ENCODE data around the gene TMCC3. TPM values are rescaled to one million over a fixed set of nuclear protein-coding genes. Genes with fewer than 3 reads are reported as not detected.

TMCC3 gene
- total RNA-seq, 4 donors from 2014 or later = 9.0 to 16.1 (median 14.6) TPM

DNA sequence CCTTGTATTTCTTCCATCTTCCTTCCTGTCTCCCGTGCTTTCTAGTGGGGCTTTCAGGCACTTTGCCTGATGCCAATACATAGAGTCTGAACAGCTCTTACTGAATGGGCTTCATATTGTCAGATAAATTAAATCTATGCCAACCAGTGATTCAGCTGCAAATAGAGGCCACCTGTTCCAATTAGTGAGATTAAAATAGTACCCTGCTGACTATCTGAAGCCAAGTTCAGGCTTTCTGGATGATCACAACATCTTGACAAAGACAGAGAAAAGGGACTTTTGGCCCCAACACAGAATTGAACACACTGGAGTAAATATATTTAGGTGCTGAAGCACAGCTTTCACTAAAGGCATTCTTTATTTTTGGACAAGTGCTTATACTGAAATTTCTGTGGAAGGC lies 11.8 kb downstream of the TMCC3 start:
- 81 to 85% methylated on average over 1 of the region's 1 CpG for WGBS, 2 donors
- no peaks in the 10 kb centered on the region for H3K27me3 ChIP-seq
- H3K4me1 ChIP-seq = peaks cover 0 to 13% (median 3%) of the 10 kb centered on the region in 4 donors
- DNase-seq (ENCODE audit: low spot score in 2 of 2) = no peak
- TF ChIP-seq, protein P1, sequence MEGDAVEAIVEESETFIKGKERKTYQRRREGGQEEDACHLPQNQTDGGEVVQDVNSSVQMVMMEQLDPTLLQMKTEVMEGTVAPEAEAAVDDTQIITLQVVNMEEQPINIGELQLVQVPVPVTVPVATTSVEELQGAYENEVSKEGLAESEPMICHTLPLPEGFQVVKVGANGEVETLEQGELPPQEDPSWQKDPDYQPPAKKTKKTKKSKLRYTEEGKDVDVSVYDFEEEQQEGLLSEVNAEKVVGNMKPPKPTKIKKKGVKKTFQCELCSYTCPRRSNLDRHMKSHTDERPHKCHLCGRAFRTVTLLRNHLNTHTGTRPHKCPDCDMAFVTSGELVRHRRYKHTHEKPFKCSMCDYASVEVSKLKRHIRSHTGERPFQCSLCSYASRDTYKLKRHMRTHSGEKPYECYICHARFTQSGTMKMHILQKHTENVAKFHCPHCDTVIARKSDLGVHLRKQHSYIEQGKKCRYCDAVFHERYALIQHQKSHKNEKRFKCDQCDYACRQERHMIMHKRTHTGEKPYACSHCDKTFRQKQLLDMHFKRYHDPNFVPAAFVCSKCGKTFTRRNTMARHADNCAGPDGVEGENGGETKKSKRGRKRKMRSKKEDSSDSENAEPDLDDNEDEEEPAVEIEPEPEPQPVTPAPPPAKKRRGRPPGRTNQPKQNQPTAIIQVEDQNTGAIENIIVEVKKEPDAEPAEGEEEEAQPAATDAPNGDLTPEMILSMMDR (IDR thresholded peaks at IDR 0.05) = no peak
- TF ChIP-seq POLR2A (IDR thresholded peaks at IDR 0.05) (no peak), EP300 (IDR thresholded peaks at IDR 0.05) (no peak)
- no peak overlapping the region for H3K27ac ChIP-seq
- no peaks in the 10 kb centered on the region for H3K9me3 ChIP-seq
- H3K4me3 ChIP-seq = no peak overlapping the region
- H3K36me3 ChIP-seq = no peaks in the 10 kb centered on the region

DNA sequence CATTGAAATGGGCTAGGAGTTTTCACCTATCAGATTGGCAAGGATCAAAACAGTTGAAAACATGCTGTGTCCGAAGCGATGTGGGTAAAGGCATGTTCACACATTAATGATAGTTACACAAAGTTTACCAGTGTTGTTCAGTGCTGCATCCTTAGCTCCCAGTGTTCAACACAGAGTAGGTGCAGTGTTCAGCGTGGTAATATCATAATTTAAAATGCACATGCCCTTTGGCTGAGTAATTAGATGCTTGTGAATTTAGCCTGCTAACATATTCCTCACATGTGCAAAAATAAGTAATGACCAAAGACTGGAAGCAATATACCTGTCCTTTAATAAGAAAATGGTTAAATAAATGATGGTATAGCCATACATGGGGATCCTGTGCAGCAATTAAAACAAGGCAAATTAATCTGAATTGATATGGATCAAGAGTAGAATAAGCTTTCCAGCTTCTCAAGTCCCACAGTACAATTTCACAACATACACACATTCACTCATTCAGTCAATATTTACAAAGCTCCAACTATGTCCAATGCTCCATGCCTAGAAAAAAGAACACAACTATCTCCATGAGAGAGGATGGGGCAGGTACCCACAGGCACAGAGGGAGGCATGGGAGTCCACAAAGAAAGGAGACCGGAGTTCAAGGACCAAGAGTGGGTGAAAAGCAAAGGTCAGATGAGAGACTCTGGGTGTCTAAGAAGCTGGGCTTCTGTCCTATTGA lies 12.8 kb downstream of the TMCC3 start:
- DNase-seq (ENCODE audit: low spot score in 2 of 2) = no peak
- H3K36me3 ChIP-seq = no peaks in the 10 kb centered on the region
- no peak for TF ChIP-seq POLR2A (IDR thresholded peaks at IDR 0.05)
- no peak for TF ChIP-seq EP300 (IDR thresholded peaks at IDR 0.05)
- TF ChIP-seq, protein P1 (IDR thresholded peaks at IDR 0.05) = no peak
- H3K9me3 ChIP-seq = no peaks in the 10 kb centered on the region
- no peak overlapping the region for H3K4me3 ChIP-seq
- WGBS, 2 donors = 94 to 99% methylated on average over 4 of the region's 4 CpGs
- H3K4me1 ChIP-seq = peaks cover 0 to 5% (median 2%) of the 10 kb centered on the region in 4 donors
- no peaks in the 10 kb centered on the region for H3K27me3 ChIP-seq
- H3K27ac ChIP-seq = no peak overlapping the region

DNA sequence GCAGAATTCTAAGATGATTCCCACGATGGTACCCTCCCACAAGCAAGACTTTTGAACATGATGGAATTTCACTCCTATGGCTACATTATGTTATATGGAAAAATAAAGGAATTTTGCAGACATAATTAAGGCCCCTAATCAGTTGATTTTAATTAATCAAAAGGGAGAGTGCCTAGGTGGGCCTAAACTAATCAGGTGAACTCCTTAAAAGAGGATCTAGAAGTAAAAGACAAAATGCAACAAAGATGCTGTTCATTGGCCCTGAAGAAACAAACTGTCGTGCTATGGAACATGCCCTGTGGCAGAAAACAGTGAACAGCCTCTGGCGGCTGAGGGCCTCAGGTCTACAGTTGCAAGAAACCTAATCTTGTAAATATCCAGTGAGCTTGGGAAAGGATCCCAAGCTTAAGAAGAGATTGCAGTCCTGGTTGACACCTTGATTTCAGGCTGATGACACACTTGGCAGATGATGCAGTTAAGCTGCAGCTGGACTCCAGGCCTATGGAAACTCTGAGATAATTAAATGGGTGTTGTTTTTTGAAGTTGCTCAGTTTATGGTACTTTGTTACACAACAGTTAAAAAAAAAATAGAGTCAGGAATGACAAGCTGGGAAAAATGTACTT lies 13.8 kb downstream of the TMCC3 start:
- TF ChIP-seq, protein P1 (IDR thresholded peaks at IDR 0.05) = no peak
- TF ChIP-seq POLR2A (IDR thresholded peaks at IDR 0.05) = no peak
- no peak for TF ChIP-seq EP300 (IDR thresholded peaks at IDR 0.05)
- H3K9me3 ChIP-seq = no peaks in the 10 kb centered on the region
- 64 to 71% methylated on average over 3 of the region's 3 CpGs for WGBS, 2 donors
- no peaks in the 10 kb centered on the region for H3K36me3 ChIP-seq
- no peaks in the 10 kb centered on the region for H3K27me3 ChIP-seq
- H3K27ac ChIP-seq = no peak overlapping the region
- no peak overlapping the region for H3K4me3 ChIP-seq
- peaks cover 0 to 5% (median 0%) of the 10 kb centered on the region in 4 donors for H3K4me1 ChIP-seq
- no peak for DNase-seq (ENCODE audit: low spot score in 2 of 2)

DNA sequence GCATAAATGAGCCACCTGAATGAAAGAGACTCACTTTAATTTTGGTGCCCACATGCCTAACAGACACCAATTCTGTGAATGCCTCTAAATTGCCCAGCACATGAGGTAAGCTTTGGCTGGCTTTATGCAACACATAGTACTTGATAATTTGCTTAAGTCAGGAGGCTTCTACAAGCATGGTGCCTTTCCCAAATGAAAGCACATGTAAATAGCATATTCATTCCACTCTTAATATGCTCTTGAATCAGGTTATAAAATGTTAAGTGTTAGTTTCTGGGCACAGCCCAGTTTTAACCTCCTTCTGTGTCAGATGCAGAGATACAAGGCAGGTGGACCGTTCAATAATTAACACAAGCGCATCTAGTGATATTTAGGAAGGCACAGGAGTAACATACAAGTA lies 15.6 kb downstream of the TMCC3 start:
- TF ChIP-seq POLR2A (IDR thresholded peaks at IDR 0.05) (no peak), EP300 (IDR thresholded peaks at IDR 0.05) (no peak)
- TF ChIP-seq, protein P1 (IDR thresholded peaks at IDR 0.05) = no peak
- no peaks in the 10 kb centered on the region for H3K27me3 ChIP-seq
- H3K36me3 ChIP-seq = no peaks in the 10 kb centered on the region
- no peaks in the 10 kb centered on the region for H3K9me3 ChIP-seq
- no peak for DNase-seq (ENCODE audit: low spot score in 2 of 2)
- peaks cover 0 to 1% (median 0%) of the 10 kb centered on the region in 4 donors for H3K4me1 ChIP-seq
- no peak overlapping the region for H3K4me3 ChIP-seq
- H3K27ac ChIP-seq = no peak overlapping the region
- 97 to 98% methylated on average over 2 of the region's 2 CpGs for WGBS, 2 donors

DNA sequence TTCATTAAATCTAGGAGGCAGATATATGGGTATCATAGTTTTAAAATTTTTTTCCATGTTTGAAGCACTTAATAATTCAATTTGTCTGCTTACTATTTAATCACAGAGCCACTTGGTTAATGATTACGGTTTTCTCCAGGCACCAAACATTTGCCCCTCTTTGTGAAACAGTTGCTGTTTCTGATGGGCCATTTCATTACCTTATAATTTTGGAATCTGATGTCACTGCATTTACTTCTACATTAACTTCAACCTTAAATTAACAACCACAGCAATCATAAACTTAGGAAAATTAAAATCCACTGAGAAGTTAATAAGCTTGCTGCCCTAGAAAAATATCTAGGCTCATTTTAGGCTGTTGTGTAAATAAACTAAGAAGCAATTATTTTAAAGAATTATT lies 17.0 kb downstream of the TMCC3 start:
- no peak for DNase-seq (ENCODE audit: low spot score in 2 of 2)
- H3K4me3 ChIP-seq = no peak overlapping the region
- no peaks in the 10 kb centered on the region for H3K9me3 ChIP-seq
- H3K4me1 ChIP-seq = no peaks in the 10 kb centered on the region
- no peaks in the 10 kb centered on the region for H3K36me3 ChIP-seq
- no peaks in the 10 kb centered on the region for H3K27me3 ChIP-seq
- TF ChIP-seq, protein P1 (IDR thresholded peaks at IDR 0.05) = no peak
- 84 to 95% methylated on average over 1 of the region's 1 CpG for WGBS, 2 donors
- H3K27ac ChIP-seq = no peak overlapping the region

Data from tibial nerve (tissue), 4 donors.